Testis (tissue), 2 donors: ENCODE measurements around the gene MEI4.

Source experiments
- CTCF ChIP-seq, 3 experiments: fragments of 450-650 bp in 2 of 3; fragments of 200-600 bp in 1 of 3; sonication (generic) in 1 of 3; IDR thresholded peaks; one replicate each; pipeline ENCODE4 v1.5.1; 2016 to 2019; ENCODE audit warnings: antibody characterized with exemption in 3 of 3, mild to moderate bottlenecking in 2 of 3, moderate library complexity in 1 of 3
- POLR2A ChIP-seq: fragments of 450-650 bp; IDR thresholded peaks from one replicate; pipeline ENCODE4 v1.6.1; 2017; ENCODE audit warnings: antibody characterized with exemption, mild to moderate bottlenecking, moderate library complexity

- TF ChIP-seq CTCF (IDR thresholded peaks at IDR 0.05): no peak
- TF ChIP-seq POLR2A: no peak
These were observed 240.6 kb downstream of the MEI4 start for GRCh38 chr6:77893391-77893790.
